Activated CD4-positive, alpha-beta T cell treated with anti-CD3 and anti-CD28 coated beads for 1 hour (primary cell): Measurements from ENCODE around the gene ELP5.

Source experiments
- DNase-seq: peaks from one replicate; pipeline ENCODE4 v3.0.0-alpha.2; 2020

Gene ELP5

GRCh38 chr17:7258731-7259554, 6.9 kb downstream of the ELP5 start:
- no peak for DNase-seq

GRCh38 chr17:7259555-7259889, 7.5 kb downstream of the ELP5 start:
- DNase-seq = no peak

GRCh38 chr17:7260151-7260550, 8.1 kb downstream of the ELP5 start:
- DNase-seq = no peak

- DNase-seq = peak; percentile 25
These were observed 8.8 kb downstream of the ELP5 start for GRCh38 chr17:7260651-7261378.

- no peak for DNase-seq
These were observed 9.6 kb downstream of the ELP5 start for GRCh38 chr17:7261379-7262191.

- no peak for DNase-seq
These were observed 10.3 kb downstream of the ELP5 start, which contains the start of gene CLDN7 for GRCh38 chr17:7262192-7262934. TSS of gene CLDN7 (minus strand) at chr17:7262478. CDS start at chr17:7262043, 435 bp downstream.

GRCh38 chr17:7262935-7263800, 11.2 kb downstream of the ELP5 start:
- DNase-seq = no peak

GRCh38 chr17:7263801-7264078, 11.7 kb downstream of the ELP5 start:
- no peak for DNase-seq

- no peak for DNase-seq
These were observed 14.8 kb downstream of the ELP5 start for GRCh38 chr17:7266784-7267183.

- DNase-seq = no peak
These were observed 27.4 kb downstream of the ELP5 start for GRCh38 chr17:7279448-7279847.

- peak; percentile 82 for DNase-seq
These were observed 28.6 kb downstream of the ELP5 start for GRCh38 chr17:7280519-7281073.

- peak; percentile 73 for DNase-seq
These were observed 29.3 kb downstream of the ELP5 start, which contains the start of gene SLC2A4 for GRCh38 chr17:7281074-7281952. TSS of gene SLC2A4 (plus strand) at chr17:7281718. CDS start at chr17:7281935, 217 bp downstream.

GRCh38 chr17:7281953-7282751, 30.1 kb downstream of the ELP5 start:
- no peak for DNase-seq

- no peak for DNase-seq
These were observed 30.8 kb downstream of the ELP5 start for GRCh38 chr17:7282752-7283321.

GRCh38 chr17:7283471-7284216, 31.6 kb downstream of the ELP5 start:
- no peak for DNase-seq

- DNase-seq = no peak
These were observed 32.9 kb downstream of the ELP5 start for GRCh38 chr17:7284911-7285310.

- no peak for DNase-seq
These were observed 33.7 kb downstream of the ELP5 start for GRCh38 chr17:7285679-7286078.

GRCh38 chr17:7289256-7290032, 37.4 kb downstream of the ELP5 start:
- DNase-seq = no peak
